ENCODE results near the gene GBE1. TPM values are rescaled to one million over a fixed set of nuclear protein-coding genes. Genes with fewer than 3 reads are reported as not detected.

GBE1 gene
- total RNA-seq, 1 donor from 2014 or later = 56.0 TPM

GRCh38 chr3:81470524-81471278, 290.7 kb downstream of the GBE1 start:
- DNase-seq (ENCODE audit: low read depth in 2 of 2) = no peak

GRCh38 chr3:81468391-81468790, 293.1 kb downstream of the GBE1 start:
- DNase-seq (ENCODE audit: low read depth in 2 of 2) = no peak

DNA sequence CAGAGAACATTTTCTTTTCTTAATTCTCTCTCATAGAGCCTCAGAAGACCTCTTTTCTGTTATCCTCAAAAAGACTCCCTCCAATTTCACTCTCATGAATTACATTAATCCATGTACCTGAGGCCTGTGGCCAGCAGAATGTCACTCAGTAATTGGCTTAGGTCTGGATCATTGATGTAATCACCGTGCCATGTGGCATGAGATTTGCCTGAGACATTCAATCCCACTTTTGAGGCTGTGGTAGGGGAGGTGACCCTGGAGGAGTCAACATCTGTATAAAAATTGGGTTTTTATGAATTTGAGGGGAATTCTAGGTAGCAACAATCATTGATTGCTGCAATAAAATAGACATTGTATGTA, 295.3 kb downstream of the GBE1 start:
- no peak for DNase-seq (ENCODE audit: low read depth in 2 of 2)

- DNase-seq (ENCODE audit: low read depth in 2 of 2) = peak in 1 of 2 donors; percentile 65
Measured at GRCh38 chr3:81465510-81466200, 295.8 kb downstream of the GBE1 start.

DNA sequence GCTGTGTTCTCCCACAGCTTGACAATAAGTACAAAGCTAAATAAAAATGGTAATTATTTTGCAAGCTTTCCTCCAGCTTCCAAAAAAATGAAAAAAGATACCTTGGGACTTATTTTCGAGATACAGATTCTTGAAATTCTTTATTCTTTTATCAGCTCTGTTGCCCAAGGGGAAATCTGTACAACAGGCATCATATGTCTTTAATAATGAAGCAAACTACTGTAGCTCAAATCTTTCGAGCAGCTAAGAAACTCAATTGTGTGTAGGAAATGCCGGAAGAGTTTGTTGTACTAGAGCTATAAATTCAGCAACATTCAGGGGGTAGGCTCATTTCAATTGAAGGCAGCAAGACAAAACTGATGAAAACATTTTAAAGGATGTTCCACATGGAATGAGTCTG, 297.7 kb downstream of the GBE1 start:
- DNase-seq (ENCODE audit: low read depth in 2 of 2) = no peak

- peak; percentile 9 to 40 for DNase-seq (ENCODE audit: low read depth in 2 of 2)
Measured at GRCh38 chr3:81462921-81463320, 298.5 kb downstream of the GBE1 start.

DNA sequence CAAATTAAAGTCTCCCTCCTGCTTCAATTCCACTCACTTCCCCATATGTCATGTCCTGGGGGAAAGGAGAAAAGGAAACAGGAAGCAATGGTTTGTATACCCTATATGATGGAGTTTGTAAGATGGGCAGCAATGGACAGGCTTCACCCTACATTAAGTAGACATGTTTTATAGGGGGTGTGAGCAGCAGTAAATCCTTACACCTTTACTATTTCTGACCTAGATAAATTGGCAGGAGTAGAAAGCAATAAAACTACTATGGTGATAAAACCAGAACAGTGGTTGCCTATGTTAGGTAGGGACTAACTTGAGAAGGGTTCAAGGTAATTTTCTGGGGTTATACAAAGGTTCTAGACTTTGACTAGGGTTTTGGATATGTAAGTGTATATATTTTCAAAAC, 301.7 kb downstream of the GBE1 start:
- DNase-seq (ENCODE audit: low read depth in 2 of 2) = no peak

DNA sequence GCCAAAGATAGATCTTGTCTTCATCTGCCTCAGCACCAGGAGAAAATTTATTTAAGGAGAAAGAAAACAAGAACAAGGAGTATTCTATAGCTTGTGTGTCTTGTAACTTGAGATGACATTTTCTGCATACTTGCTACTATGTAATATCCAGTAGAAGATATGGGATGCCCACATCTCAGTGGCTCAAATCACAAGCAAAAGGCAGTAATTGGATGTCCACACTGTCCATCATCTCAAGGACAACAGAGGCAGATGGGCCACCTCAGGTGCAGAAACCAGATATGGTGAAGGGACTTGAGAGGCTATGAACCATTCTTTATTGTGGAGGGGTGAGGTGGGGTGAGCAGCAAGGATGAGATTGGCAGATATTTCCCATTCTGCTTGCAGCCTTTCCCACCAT, 309.0 kb downstream of the GBE1 start:
- no peak for DNase-seq (ENCODE audit: low read depth in 2 of 2)

GRCh38 chr3:81451611-81452010, 309.8 kb downstream of the GBE1 start:
- no peak for DNase-seq (ENCODE audit: low read depth in 2 of 2)

DNA sequence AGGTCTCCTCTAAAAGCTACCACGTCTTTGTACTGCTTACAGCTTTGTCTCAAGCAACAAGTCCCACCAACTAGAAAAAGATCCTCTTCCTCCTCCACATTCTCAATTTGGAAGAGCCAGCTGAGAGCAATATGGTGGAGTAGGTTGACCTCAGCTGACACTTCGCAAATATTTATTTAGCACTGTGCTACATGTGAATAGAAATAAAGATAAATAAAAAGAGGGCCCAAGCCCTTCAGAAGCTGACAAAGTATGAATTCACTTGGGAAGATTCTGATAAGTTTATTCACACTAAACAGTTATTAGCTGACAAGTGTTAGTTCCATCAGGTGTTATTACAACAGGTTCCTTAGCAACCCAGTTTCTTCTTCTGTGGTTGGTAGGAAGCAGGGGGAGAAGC, 310.3 kb downstream of the GBE1 start:
- DNase-seq (ENCODE audit: low read depth in 2 of 2) = no peak

DNA sequence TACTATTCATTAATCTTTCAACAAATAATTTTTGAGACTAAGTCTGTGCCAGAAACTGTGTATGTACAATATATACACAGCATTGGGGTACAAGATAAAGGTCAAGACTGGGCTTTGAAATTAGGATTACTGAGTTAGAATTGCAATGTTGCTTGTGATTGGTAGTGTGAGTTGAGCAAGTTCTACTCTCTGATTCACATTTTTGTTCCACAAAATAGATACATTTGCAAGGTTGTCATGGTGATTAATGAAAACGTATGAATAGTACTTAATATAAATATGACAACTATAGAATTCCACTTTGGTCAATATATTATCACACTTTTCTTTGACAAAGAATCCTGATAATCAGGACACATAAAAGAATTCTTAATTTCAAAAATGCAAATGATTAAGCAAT, 314.6 kb downstream of the GBE1 start:
- DNase-seq (ENCODE audit: low read depth in 2 of 2) = no peak

DNA sequence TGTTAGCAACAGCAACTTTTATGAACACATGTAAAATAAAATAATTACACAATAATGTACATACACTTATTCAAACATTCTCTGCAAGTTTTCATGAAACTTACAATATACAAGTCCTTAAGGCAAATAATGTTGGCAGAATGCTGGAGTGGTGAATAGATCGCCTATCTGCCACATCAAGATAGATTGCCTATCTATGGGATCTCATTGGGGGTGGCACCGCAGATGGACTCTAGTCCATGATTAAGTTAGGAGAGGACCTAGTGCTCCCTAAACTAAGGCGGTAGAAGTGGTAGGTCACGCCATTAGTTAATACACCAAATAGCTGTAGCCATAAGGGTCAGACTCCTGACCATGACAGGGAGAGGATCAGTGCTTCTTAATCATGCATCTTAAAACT, 315.7 kb downstream of the GBE1 start:
- DNase-seq (ENCODE audit: low read depth in 2 of 2) = no peak

DNA sequence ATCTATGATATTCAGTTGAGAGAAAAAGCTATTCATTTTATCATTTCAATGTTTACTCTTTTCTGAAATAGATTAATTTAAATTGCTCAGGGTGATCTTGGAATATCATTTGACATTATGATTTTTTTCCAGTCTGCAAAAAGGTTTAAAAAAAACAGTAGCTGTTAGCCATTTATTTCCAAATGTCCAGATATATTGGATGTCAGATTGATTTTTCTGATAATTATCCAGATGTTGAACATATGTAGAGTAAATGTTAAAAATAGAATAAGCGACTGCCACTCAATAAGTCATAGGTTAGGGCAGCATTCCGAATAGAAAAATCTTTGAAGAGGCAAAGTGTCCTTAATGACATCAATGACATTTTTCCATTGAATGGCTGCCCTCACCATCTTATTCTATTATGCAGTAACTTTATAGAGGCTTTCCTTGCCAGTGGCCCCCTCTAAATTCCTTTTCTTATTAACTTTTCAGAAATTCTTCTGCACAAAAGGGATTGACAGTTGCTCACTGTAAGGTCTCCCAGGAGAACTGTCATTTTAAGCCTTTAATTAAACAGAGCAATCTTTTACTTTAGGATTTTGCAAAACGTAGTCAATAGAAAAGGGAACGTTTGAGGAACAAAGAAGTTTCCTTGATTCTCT, 316.5 kb downstream of the GBE1 start:
- no peak for DNase-seq (ENCODE audit: low read depth in 2 of 2)

DNA sequence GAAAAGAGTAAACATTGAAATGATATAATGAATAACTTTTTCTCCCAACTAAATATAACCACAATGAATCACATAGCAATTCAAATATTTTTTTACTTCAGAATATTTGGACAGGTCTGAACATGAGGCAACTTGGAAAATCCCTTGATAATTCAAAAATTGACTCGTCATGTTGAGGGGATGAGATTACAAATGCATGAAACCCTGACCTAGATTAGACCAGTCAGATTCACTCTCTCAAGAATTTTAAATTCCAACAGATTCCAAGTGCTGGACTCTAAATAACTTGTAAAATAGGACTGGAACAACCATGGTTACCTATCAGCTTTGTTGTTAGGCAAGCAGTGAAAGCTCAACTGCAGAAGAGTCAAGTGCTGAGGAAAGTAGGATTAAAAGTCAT, 317.5 kb downstream of the GBE1 start:
- peak in 1 of 2 donors; percentile 12 for DNase-seq (ENCODE audit: low read depth in 2 of 2)

DNA sequence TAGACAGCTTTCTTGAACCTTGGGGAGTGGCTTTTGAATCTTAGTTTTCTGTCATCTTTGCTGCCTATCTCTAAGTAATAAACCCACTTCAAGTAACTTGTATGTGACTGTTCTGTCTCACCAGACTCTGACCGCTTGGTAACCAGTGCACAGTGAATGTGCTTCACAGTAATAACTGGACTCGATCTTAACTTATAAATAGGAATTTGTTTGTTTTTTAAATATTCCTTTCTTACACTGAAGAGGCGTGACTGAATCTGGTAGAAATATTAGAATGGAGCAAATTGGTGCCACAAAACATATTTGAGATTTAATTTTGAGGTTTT, 318.0 kb downstream of the GBE1 start:
- no peak for DNase-seq (ENCODE audit: low read depth in 2 of 2)

DNA sequence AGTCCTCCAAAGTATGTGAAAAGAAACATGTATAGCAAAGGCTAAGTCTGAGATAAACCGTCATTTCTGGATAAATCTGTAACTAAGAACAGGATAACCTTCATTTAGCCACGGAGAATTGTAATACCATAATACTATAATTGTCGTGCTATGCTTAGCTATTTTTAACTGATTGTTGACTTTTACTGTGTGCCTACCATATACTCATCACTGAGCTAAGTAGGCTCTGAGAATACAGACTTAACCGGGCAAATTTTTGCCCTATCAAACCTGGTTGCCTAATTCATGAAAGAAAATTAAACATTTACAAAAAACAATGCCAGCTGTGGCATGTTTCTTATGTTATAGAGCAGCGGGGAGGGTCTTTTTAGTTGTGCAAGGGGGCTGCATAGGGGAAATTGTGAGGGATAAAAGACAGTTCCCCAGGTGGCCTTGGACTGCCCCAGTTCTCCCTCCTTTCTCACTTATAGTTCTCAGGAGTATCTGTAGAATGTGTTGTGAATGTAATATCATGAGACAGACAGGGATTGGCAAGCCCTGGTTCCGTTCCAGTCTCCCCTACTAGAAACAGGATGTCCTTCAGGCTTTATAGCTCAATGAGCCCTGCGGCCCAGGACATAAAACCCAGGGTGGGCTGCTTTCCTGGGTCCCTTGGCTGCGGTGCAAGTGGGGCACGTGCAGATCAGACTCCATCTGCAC, 318.5 kb downstream of the GBE1 start:
- no peak for DNase-seq (ENCODE audit: low read depth in 2 of 2)

GRCh38 chr3:81440661-81441060, 320.8 kb downstream of the GBE1 start:
- DNase-seq (ENCODE audit: low read depth in 2 of 2) = no peak

All from lung microvascular endothelial cell (primary cell).